GM13976 (cell line): ENCODE data around the gene SLC44A5.
"Not testable (repeated sequence)": the region's sequence is repeated elsewhere in the genome, so short reads cannot be mapped to it uniquely, and the experiment has no call there.

Experiments used
- DNase-seq: peaks from one replicate; pipeline ENCODE4 v3.0.0; 2012; ENCODE audit warnings: low spot score
- in situ Hi-C: fragments of 300-500 bp; cut with MboI; formaldehyde crosslinking; loops from one replicate; pipeline ENCODE4 v1.12.0; 2022; ENCODE audit warnings: low sequenced_read_pairs, mixed read lengths, inconsistent platforms; ENCODE audit not compliant: unreplicated experiment
- TF ChIP-seq, protein P1 (sequence below): IDR thresholded peaks from 2 replicates; pipeline ENCODE4 v1.5.1; 2012; ENCODE audit warnings: borderline replicate concordance, mild to moderate bottlenecking; ENCODE audit not compliant: insufficient read depth; ENCODE audit errors: extremely low read depth, missing control alignments, control extremely low read depth

The SLC44A5 gene

GRCh38 chr1:75594327-75594726, 16.6 kb downstream of the SLC44A5 start:
- in situ Hi-C loops = no loop called here
- DNase-seq = no peak
- TF ChIP-seq, protein P1, sequence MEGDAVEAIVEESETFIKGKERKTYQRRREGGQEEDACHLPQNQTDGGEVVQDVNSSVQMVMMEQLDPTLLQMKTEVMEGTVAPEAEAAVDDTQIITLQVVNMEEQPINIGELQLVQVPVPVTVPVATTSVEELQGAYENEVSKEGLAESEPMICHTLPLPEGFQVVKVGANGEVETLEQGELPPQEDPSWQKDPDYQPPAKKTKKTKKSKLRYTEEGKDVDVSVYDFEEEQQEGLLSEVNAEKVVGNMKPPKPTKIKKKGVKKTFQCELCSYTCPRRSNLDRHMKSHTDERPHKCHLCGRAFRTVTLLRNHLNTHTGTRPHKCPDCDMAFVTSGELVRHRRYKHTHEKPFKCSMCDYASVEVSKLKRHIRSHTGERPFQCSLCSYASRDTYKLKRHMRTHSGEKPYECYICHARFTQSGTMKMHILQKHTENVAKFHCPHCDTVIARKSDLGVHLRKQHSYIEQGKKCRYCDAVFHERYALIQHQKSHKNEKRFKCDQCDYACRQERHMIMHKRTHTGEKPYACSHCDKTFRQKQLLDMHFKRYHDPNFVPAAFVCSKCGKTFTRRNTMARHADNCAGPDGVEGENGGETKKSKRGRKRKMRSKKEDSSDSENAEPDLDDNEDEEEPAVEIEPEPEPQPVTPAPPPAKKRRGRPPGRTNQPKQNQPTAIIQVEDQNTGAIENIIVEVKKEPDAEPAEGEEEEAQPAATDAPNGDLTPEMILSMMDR = no peak

- DNase-seq, in situ Hi-C loops: not testable (repeated sequence)
Measured at GRCh38 chr1:75593457-75593856, 17.5 kb downstream of the SLC44A5 start.

GRCh38 chr1:75589637-75590036, 21.3 kb downstream of the SLC44A5 start:
- TF ChIP-seq, protein P1 = no peak
- no peak for DNase-seq
- in situ Hi-C loops = no loop called here

DNA sequence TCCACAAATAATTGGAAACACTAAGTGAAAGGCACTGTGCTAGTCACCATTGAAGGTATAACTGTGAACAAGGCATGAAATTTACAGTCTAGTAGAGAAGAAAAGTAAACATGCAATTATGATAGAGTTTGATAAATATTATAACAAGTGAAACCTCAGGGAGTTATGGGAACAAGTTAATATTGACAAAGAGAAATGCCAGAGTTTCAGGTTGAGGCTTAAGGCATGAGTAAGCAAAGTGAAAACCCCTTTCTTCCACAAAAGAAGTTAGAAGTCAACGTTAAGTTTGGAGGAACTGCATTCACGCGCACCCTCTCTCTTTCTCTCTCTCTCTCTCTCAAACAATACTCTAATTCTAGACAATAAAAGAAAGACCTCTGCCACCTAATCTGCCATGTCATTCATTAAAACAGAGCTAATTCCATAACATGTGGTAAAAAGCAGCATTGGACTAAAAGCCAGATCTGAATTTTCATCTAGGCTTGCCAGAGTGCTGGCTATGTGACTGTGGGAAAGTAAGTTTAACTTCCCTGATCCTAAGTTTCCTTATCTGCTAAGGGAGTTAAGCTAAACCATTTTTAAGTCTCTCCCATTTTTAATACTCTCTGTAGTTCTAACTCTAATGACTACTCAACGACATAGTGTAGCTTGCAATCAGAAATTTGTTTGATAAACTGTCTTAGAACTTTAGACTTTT, 22.0 kb downstream of the SLC44A5 start:
- in situ Hi-C loops = no loop called here
- TF ChIP-seq, protein P1 = no peak
- DNase-seq = no peak

GRCh38 chr1:75587692-75588091, 23.2 kb downstream of the SLC44A5 start:
- no peak for DNase-seq
- in situ Hi-C loops = no loop called here
- TF ChIP-seq, protein P1 = no peak

DNA sequence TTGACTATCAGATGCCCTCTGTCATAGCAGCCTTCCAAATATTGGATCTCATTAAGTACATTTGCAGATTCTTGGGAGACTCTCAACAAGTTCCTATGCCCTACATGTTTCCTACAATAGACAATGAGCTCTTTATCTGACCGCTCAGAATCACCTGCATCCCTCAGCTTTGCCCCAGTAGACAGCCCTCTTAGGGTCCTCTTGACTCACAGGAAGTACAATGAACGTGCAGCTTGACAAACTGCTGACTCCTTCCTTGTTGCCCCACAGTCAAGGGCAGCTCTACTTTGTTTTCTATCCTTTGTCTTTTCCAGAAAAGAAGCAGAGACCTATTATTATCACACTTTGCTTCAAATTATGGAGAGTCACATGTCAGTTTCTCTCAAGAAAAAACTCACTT, 27.6 kb downstream of the SLC44A5 start:
- TF ChIP-seq, protein P1 = no peak
- DNase-seq = no peak
- in situ Hi-C loops = no loop called here

DNA sequence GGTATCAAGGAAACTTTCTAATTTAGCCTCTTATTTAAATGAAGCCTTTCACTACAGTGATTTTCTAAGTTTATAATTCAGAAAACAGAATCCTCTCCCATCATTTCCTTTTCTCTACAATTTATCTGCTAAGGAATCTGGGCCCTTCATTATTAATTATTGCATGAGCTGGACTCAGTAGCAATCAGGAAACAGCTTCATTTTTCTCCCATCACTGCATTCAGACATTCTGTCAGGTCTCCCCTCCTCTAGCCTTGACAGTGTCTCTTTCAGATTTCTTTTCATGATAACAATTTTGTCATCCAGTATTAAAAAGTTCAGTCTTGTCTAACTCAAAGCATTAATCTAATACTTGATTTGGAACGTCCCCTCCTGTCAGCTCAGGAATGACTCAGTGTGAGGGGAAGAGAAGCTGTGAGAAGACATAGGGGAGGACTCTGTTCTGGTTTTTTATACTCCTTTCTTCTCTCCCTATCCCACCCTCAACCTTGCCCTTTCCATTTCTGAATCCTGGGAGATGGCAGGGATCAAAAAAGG, 28.1 kb downstream of the SLC44A5 start:
- DNase-seq = no peak
- in situ Hi-C loops = no loop called here
- TF ChIP-seq, protein P1 = no peak
